Stomach (tissue), 9 donors: ENCODE data around the gene MYOC. TPM values are rescaled to one million over a fixed set of nuclear protein-coding genes. Genes with fewer than 3 reads are reported as not detected.

ENCODE experiments used
- DNase-seq, 2 donors: peaks; one replicate each; pipeline versions ENCODE4 v3.0.0 to v3.0.0-alpha.2; 2013 to 2019
- H3K27ac ChIP-seq, 5 donors: fragments of 200-600 bp in 4 of 5; sonication (generic) in 4 of 5; one replicate each; pipeline ENCODE4 v1.5.1; 2013 to 2019; ENCODE audit warnings: mild to moderate bottlenecking in 1 of 5, moderate library complexity in 1 of 5
- H3K27me3 ChIP-seq, 3 donors: fragments of 200-600 bp; sonication (generic); one replicate each; pipeline ENCODE4 v1.5.1; 2017 to 2019; ENCODE audit warnings: mixed run types in 1 of 3
- H3K36me3 ChIP-seq, 4 donors: fragments of 200-600 bp; sonication (generic); 1 replicate in 3 of 4; 2 replicates in 1 of 4; pipeline ENCODE4 v1.5.1; 2016 to 2019
- H3K4me1 ChIP-seq, 4 donors: fragments of 200-600 bp; sonication (generic); one replicate each; pipeline ENCODE4 v1.5.1; 2016 to 2019
- H3K4me3 ChIP-seq, 4 donors: fragments of 200-600 bp; sonication (generic) in 3 of 4; one replicate each; pipeline ENCODE4 v1.5.1; 2016 to 2019; ENCODE audit warnings: mild to moderate bottlenecking in 1 of 4
- H3K9me3 ChIP-seq, 4 donors: fragments of 200-600 bp; sonication (generic); one replicate each; pipeline ENCODE4 v1.5.1; 2016 to 2019
- EP300 ChIP-seq: sonication (generic); formaldehyde crosslinking; IDR thresholded peaks from one replicate; pipeline ENCODE4 v1.6.1; 2017; ENCODE audit warnings: antibody characterized with exemption
- POLR2A ChIP-seq, 4 donors: fragments of 450-650 bp; IDR thresholded peaks; one replicate each; pipeline ENCODE4 v1.6.1; 2016; ENCODE audit warnings: antibody characterized with exemption in 4 of 4, control low read depth in 2 of 4, mild to moderate bottlenecking in 1 of 4, moderate library complexity in 1 of 4
- POLR2AphosphoS5 ChIP-seq, 3 donors: sonication (generic); formaldehyde crosslinking; IDR thresholded peaks; one replicate each; pipeline ENCODE4 v1.6.1; 2016; ENCODE audit warnings: antibody characterized with exemption in 3 of 3
- WGBS, 5 donors: extraction: QIAGEN DNeasy Blood & Tissue Kit in 3 of 5; methylation state at CpG; one replicate each; pipeline versions ENCODE4 v1.1.5 to v1.1.7; 2013 to 2018; 5-methylcytosine and 5-hydroxymethylcytosine counted together
- intact Hi-C: fragments of 100-400 bp; cut with DNase I; formaldehyde crosslinking; loops from one replicate; pipeline ENCODE4 v1.15.1; 2023; ENCODE audit warnings: low total_unique reads
- polyA plus RNA-seq, 3 donors: library from polyadenylated mRNA; stranded (reverse); fragments of 200-250 nt; gene quantifications; one replicate each; pipeline ENCODE4 v1.2.3, GENCODE V29; 2013
- total RNA-seq, 5 donors: library from RNA; depleted of rRNA; stranded (reverse); fragments of >200 nt; gene quantifications; one replicate each; pipeline versions ENCODE4 v1.1.0 to v1.2.3, GENCODE V29; 2014 to 2016
- donor health status: healthy with polysubstance abuse.
- donor health status: Bipolar disorder and iron deficiency.
- donor health status: healthy.

Gene MYOC
- total and polyA plus RNA-seq, 8 donors, result 0.25 to 83.9 (median 2.9) TPM; not detected in 1

DNA sequence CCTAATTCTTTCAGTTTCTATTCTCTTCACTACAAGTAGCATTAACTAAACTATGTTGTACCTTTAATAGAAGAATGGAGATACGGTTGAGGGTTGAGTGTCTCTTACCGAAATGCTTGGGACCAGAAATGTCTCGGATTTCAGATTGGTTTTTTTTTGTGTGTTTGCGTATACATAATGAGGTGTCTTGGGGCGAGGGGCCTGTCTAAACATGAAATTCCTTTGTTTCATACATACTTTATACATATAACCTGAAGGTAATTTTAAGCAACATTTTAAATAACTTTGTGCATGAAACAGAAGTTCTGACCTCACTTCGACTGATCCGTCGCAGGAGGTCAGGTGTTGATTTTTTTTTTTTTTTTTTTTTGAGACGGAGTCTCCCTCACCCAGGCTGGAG is 66.8 kb downstream of the MYOC start:
- H3K9me3 ChIP-seq, result no peaks in the 10 kb centered on the region
- TF ChIP-seq EP300 (no peak), POLR2AphosphoS5 (IDR thresholded peaks at IDR 0.05) (no peak), POLR2A (IDR thresholded peaks at IDR 0.05) (no peak)

More for the DNA sequence above, 66.8 kb downstream of the MYOC start:
- Histone ChIP-seq H3K4me3 (no peak overlapping the region), H3K27ac (no peak overlapping the region), H3K27me3 (no peaks in the 10 kb centered on the region), H3K36me3 (peaks cover 42 to 100% (median 100%) of the 10 kb centered on the region in 4 donors), H3K4me1 (no peaks in the 10 kb centered on the region)
- WGBS, 5 donors, result 89 to 98% (median 95%) methylated on average over 8 to 9 of the region's 9 CpGs
- no peak for DNase-seq
- intact Hi-C loops, result no loop called here

Other genes starting within 250 kb of the MYOC start
- gene PRRC2C, start 167.2 kb downstream of the MYOC start, total RNA-seq, result 10 to 100 TPM; 44.9 to 99.3 (median 90.5) TPM
- 100 to 1,000 TPM in 1 of 3 donors, 10 to 100 TPM in 2; 19.0 to 404 (median 35.9) TPM for gene PRRC2C, start 167.2 kb downstream of the MYOC start, polyA plus RNA-seq
- not detected for gene MYOCOS, start 30.4 kb downstream of the MYOC start, total RNA-seq
- not detected for gene MYOCOS, start 30.4 kb downstream of the MYOC start, polyA plus RNA-seq
- gene VAMP4, start 89.4 kb upstream of the MYOC start, total RNA-seq, result 10 to 100 TPM in 1 of 5 donors, 1 to 10 TPM in 4; 3.5 to 23.7 (median 7.5) TPM
- gene VAMP4, start 89.4 kb upstream of the MYOC start, polyA plus RNA-seq, result 1 to 10 TPM; 6.1 to 9.3 (median 6.9) TPM
- gene METTL13, start 129.0 kb upstream of the MYOC start, total RNA-seq, result 100 to 1,000 TPM in 1 of 5 donors, 10 to 100 TPM in 2, 1 to 10 TPM in 2; 1.8 to 101 (median 15.8) TPM
- 10 to 100 TPM; 11.1 to 15.8 (median 13.0) TPM for gene METTL13, start 129.0 kb upstream of the MYOC start, polyA plus RNA-seq
- 10 to 100 TPM in 1 of 5 donors, 1 to 10 TPM in 3, under 1 TPM in 1; 0.58 to 13.8 (median 3.8) TPM for gene DNM3, start 188.8 kb upstream of the MYOC start, total RNA-seq
- gene DNM3, start 188.8 kb upstream of the MYOC start, polyA plus RNA-seq, result 1 to 10 TPM in 2 of 3 donors, under 1 TPM in 1; 0.70 to 2.6 (median 1.4) TPM